Stimulated activated CD4-positive, alpha-beta T cell treated with anti-CD3 and anti-CD28 coated beads, Interleukin-1b, Interleukin-23, amount 100 ng/mL, for 1 hour (primary cell): ENCODE results near the gene ARPC2.
"Not testable (repeated sequence)": the region's sequence is repeated elsewhere in the genome, so short reads cannot be mapped to it uniquely, and the experiment has no call there.

Experiments used
- DNase-seq, 2 donors: peaks; one replicate each; pipeline ENCODE4 v3.0.0-alpha.2; 2020; ENCODE audit warnings: low read depth in 2 of 2

Gene ARPC2

DNA sequence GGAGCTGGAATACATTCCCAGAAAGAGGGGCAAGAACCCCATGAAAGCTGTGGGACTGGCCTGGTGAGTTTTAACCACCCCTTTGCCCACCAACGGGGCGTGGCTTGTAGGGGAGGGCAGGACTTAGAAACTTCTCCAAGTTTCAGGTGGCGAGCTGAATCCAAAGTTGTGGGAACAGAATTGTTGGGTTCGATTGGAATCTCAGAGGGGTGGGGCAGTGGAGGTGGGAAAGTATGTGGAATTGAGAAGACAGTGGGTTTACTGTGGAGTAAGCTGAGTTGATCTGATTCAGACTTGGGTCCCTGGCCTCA is 54.5 kb downstream of the ARPC2 start:
- no peak for DNase-seq

DNA sequence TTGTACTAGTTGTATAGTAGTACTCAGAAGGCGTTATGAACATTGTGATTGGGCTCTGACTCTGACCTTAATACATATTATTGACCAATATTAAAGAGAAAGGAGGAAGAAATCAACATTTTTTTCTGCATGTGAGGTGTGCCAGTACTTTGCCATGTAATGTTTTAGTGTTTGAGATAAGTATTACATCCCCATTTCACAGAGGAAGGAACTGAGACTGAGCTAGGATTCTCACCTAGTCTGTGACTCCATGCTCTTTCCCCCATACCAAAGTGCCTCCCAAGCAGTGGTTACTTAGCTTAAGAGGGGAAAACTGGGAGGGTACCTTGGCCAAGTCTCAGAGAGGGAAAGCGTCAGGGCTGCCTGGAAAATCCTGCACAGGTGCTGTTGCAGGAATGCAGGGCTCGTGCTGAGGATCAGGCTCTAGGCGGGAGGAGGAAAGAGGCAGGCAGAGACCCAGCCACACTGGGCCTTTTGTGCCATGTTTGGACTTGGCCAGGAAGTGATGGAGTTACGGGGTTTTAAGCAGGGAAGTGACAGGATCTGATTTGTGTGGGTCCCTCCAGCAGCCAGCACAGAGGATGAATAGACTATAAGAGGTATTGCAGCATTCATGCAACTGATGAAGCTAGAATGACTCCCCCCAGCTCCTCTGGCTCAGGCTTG is 55.0 kb downstream of the ARPC2 start:
- no peak for DNase-seq

DNA sequence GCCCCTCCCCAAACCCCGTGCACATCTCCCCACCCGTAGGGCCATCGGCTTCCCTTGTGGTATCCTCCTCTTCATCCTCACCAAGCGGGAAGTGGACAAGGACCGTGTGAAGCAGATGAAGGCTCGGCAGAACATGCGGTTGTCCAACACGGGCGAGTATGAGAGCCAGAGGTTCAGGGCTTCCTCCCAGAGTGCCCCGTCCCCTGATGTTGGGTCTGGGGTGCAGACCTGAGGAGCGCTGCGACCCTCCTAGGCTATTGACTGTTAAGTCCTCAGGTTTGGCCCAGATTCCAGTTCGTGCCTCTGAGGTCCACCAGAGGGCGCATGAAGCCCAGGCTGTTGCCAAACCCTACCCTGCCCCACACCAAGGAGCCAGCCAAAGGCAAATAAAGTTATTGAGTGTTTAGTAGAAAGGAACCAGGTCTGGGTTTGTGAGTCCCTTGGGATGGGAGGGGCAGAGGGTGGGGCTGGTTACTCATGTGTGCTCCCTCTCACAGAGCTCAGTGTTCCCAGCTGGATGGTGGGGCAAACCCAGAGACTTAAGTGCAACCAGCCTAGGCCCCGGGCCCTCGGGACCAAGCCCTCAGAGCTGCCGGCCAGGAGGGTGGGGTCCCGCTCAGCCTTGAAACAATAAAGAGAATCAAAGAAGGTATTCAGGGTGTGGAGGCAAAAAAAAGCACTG is 55.7 kb downstream of the ARPC2 start:
- peak; percentile 48 to 49 for DNase-seq

DNA sequence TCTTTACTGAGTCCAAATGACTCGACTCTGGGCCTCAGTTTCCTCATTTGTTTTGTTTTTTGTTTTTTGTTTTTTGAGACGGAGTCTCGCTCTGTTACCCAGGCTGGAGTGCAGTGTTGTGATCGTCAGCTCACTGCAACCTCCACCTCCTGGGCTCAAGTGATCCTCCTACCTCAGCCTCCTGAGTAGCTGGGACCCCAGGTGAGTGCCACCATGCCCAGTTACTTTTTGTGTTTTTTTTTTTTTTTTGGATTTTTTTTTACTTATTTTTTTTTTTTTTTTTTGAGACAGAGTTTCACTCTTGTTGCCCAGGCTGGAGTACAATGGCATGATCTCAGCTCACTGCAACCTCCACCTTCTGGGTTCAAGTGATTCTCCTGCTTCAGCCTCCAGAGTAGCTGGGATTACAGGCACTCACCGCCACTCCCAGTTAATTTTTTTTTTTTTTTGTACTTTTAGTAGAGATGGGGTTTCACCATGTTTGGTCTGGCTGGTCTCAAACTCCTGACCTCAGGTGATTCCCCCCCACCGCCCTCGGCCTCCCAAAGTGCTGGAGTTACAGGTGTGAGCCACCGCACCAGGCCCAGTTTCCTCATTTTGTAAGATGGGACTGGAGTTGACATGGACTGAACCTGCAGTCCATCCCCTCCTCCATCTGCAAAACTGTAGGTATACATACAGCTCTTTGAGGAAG is 56.4 kb downstream of the ARPC2 start:
- not testable (repeated sequence) for DNase-seq

DNA sequence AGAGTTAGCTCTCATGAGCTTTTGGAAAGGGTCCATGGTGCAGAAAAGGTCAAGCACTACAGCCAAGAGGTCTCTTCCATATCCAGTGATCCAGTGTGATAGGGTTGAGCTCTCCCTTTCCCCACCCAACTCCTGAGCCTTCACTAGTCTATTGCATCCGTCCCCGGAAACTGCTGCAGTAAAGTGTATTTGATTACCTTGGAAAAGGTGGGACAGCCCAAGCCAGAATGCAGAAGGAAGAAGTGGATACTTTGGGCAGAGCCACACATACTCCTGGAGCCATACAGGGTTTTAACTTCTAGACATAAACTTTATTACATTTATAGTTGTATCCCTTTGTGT is 56.9 kb downstream of the ARPC2 start:
- no peak for DNase-seq

DNA sequence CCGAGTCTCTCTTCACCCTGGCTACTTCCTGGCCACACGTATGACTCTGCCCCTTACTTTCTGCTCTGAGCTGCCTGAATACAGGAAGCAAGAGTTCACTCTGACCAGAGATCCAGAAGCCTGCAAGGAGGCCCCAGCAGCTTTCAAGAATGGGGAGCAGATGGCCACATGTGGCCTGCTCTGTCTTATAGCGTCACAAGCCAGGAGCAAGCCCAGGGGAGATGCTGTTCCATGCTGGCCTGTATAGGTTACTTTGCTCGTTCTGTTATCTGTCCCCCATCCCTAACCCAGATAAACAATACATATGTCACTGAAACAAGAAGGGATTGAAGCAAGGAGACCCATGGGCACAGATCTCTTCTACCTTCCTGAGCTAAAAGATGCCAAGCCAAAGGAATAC is 57.6 kb downstream of the ARPC2 start:
- DNase-seq = no peak

DNA sequence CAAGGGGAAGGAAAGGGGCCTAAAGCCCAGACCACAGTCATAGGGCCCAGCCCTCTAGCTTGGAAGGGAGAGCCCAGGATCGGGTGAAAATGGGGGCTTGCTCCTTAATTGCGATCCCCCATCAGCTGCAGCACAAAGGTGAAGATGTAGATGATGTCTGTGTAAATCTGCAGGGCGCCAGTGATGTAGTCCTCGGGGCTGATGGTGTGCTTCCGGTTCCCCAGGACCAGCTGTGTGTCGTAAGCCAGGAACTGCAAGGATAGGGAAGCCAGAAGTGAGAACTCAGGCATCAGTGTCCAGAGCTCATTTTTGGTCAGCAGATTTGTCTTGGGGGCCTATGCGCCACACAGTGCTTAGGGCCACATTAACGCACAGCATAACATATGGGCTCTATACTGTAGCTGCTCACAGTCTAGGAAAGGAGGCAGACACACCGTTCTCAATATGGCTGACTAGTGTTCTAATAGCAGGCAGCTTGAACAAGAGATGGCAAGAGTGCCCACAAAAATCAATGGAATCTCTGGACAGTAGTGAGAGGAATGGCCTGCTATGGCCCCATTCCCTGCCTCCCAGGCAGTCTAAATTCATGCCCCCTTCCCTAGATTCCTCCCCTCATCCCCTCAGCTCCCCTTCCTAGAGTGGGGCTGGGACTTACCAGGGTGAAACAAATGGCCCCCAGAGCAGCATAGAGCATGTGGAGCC is 58.5 kb downstream of the ARPC2 start:
- no peak for DNase-seq

DNA sequence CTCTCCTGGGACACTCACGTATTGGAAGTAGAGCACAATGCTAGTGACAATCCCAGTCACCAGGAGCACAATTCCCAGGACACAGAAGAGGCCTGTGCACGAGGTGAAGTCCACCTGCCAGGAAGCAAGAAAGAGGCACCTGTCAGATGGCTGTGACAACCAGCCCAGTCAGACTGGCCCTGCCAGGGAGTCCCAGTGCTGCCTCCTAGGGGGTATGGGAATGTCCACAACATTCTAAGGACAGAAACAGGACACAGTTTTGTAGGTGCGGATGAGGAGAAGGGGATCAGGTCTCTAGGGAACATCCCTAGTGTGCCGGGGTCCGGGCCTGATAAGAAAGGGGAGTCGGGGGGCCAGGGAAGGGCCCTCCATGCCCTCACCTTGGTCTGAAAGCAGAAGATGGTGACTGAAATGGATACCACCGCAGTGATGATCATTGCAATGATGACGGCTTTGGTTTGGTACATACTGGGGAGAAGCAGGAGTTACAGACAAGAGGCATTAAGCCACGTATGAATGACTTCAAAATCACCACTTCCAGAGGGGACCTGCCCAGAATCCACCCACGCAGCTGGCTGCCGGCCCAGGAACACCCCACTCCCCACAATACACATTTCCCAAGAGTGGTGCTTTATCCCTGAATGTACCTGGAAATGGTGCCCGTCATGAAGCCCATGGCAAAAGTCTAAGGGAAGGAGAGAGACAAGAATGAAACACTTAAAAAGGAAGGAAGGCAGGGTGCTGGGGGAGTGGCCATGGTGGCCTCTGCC is 60.2 kb downstream of the ARPC2 start:
- DNase-seq = no peak

DNA sequence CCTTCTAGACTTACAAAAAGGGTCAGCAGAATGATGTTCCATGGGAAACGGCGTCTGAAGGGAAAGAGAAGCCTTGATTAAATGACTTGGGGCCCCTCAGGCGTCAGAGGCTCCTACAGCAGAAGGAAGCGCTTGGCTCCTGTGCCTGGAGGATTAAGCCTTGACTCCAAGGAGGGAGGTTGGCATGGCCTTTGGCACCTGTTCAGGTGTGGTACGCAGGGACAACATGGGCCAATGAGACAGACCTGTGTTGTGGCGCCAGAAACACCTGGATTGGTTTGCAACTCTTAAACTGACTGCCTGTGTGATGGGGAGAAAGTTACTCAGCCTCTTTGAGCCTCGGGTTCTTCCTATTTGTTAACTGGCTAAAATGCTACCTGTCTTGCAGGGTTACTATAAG is 60.9 kb downstream of the ARPC2 start:
- DNase-seq = no peak

DNA sequence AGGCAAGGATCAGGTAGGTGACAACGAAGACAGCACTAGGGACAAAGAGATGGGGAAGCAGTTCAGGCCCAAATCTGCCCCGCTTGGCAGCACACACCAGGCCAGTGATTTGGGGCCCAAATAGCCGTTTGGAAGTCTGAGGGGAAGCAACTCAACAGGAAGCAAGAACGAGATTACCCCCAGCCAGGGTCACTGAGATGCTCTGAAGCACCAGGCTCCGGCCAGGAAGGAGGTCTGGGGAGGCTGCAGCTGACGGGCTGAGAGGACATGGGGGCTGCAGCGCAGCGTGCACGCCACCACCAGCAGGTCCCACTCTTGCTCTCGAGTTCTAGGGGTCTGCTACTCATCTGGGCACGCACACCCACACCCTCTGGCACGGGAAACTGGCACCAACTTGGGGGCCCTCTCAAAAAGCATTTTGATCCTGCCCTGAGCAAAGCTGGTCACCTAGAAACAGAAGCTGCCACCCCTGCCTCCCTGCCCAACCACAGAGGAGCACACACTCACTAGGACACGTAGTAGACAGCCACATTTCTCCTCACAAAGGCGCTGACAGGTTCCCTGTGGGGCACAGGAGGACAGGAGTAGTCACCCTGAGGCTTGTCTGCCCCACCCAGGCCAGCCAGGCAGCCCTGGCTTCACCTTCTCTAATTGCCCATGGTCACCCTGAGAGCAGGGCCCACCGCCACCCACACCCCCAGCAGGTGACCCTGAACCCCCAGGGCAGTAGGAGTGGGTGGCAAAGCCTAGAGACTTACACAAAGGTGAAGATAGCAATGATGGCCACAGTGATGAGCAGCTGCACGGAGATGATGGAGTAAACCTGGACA is 61.8 kb downstream of the ARPC2 start:
- DNase-seq = no peak

DNA sequence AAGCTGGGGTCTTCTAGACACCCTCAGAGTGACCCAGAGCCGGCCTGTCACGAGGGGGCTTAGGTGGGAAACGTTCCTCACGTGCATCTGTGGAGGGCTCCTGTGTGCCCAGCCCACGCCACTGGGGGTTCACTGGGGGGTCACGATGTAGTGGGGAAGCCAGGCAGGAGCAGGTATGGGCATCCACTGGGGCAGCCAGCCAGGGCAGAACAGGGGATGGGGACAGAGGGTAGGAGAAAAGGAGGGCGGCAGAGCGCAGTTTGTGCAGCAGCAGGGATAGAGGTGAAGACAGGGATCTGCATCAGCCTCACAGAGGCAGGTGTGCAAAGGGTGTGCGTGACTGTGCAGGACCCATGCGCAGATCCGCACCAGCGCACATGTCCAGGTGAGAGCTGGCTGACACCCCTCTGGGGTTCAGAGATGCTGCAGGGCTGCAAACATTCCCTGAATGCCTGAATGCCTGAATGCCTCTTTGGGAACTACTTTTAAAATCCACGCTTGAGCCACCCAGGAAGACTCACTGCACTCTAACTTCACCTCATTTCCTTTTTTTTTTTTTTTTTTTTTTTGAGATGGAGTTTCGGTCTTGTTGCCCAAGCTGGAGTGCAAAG is 63.4 kb downstream of the ARPC2 start:
- no peak for DNase-seq

DNA sequence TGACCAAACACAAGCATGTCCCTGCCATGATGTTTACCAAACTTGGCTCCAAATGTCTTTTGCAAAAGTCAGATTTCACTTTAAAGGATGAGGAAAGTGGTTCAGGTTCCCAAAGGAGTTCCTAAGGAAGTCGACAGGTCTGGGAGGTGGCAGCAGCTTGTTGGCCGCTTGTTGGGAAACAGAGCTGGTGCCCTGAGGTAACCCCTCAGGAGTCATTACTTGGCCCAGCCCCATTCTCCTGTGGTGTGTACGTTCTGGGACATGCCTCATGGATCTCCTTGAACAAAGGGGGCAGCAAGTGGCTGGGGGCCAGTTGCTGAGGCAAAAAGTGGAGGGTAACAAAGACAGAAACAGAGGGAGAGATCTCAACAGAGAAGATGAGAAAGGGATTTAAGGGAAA is 64.5 kb downstream of the ARPC2 start:
- no peak for DNase-seq

DNA sequence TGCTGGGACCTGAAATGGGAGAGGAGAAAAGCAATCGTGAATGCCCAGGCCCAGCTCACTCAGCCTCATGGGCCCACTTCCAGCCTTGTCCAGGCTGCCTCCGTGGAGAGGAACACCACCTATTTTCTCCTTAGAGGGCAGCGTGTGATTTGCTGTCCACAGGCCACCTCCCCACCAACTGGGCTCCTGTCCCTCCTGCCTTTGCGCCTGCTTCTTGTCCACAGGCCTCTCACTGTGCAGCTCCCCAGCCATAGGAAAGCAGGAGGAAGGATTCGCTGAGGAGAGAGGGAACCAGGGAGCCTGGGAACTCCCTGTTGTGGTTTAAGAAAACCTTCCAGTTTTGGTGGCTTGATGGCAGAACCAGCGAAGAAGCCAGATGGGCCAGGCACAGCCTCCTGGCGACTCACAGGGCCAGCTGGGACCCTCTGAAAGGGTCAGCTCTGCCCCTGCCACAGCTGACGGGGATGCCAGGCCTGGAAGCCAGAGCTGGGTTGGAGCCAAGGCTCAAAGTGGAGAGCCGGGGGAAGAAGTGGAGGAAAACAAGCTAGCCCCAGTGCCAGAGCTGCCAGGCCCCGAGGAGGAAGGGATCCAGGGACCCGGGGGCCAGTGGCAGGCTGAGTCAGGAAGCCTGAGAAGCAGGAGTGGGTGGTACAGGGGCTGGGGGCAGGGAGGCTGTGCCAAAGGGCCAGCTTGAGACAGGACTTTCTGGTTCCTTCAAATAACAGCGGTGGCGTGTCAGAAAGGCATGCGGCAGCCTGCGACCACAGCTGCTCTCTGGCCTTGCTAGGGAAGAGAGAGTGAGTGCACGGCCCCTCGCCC is 65.4 kb downstream of the ARPC2 start:
- DNase-seq = no peak

DNA sequence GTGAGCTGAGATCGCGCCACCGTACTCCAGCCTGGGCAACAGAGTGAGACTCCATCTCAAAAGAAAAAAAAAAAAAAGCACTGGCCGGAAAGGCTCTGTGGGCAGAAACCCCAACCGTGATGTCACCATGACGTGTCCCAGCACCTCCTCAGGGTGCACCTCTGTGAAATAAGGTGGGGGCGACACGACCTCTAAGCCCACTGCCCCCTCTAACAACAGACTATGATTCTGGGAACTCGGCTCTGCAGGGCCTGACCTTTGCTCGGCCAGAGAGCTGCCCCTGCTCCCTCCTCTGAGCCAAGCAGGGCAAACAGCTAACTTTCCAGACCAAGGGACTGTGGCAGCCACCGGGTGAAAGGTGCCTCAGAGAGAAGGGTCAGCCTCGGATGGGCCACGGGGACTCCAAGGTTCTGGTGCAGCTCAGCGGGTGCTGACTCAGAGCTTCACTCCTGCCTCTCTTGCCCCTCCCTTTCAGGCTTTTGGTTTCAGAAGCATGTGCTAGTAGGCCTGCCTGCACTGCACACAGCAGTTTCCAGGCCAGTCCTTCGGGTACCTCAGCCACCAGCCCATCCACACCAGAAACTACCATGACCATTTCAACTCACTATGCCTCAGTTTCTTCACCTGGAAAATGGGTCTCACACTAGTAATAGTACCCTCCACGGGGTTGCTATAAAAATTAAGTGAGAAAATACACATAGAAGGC is 67.3 kb downstream of the ARPC2 start:
- DNase-seq = peak in 1 of 2 donors; percentile 24

DNA sequence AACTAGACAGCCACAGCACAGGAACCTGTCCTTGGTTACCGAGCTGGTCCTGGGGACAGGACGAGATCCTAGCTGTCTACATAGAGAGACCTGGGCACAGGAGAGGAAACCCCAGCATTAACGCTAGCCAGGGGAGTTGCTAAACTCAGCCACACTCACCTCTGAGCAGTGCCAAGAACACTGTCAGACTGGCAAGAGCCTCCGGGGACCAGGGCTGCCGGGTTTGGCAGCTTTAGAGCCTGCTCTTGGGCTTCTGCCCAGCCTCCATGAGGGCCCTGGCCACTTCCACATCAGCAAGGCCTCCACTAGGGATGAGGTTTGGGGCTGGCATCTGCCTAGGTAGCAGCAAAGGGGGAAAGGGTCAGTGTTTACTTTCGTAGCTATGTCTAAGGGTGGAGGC is 68.6 kb downstream of the ARPC2 start:
- no peak for DNase-seq

DNA sequence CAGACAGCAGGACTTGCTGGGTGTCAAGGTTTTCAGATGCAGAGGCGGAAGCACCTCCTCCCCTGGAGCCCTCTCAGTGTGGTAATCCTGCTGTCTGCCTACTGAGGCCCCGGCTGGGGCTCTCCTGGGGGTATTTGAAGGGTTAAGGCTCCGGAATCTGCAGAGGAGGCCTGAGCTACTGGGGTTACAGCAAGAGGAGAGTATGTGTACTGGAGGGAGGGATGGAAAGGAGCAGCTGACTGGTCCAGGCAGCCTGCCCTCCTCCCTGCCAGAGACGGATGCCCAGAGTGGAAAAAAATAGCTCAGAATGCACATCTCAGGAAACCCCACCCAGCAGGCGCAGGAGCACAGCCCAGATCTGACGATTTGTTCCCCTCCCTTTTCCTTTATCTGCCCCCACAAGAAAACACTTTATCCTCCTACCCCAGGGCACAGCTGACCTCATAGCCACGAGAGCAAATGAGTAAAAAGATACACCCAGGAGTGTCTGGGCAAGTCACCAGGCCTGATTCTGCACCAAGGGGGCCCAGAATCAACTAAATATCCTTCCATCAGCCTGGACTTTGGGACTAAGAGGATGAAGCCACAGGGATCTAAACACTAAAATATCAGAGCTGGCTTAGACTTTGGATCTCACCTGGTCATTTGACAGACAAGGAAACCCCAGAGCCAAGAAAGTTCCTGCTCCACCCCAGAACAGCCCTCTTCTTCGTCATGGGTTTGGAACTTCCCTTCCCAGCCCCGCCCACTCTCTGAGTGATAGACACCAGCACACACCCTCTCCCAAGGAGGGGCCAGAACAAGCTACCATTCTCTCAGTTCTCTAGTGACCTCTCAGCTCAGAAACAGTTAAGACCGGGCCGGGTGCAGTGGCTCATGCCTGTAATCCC is 69.8 kb downstream of the ARPC2 start:
- peak; percentile 47 to 72 for DNase-seq

DNA sequence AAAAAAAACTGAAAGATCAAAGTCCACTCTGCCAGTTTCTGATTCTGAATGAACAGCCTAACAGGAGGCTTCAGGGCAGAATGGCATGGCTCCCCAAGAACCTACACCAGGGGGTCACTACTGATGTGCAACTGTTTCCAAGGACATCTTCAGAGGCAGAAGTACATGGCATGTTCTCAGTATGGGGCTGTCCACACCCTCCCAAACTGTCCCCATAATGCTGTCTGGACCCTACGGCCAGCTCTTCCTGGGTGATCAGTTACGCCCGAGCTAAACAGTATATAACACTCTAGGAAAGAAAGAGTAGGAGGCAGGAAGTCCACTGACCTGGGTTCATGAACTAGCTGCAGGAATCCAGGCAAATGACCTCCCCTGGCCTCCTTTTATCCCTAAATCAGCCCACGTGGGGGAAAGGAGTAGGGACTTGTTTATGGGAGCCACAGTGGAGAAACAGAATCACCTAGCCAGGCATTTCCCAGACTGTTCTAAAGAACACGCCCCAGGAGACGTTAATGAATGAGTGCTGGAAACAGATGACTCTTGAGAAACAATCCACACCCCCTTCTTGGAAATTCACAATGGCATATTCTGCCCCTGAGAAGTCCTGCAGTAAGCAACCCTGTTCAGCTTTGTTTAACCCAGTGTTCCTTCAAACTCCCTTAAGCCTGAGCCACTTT is 72.8 kb downstream of the ARPC2 start:
- DNase-seq = no peak
